BLaER1 (cell line): Measurements from ENCODE around the gene MYO1B.

Source experiments
- H3K27ac ChIP-seq: shearing (Covaris generic); formaldehyde crosslinking; 2 replicates; pipeline ENCODE4 v1.8.1; 2022
- H3K27me3 ChIP-seq: shearing (Covaris generic); formaldehyde crosslinking; 2 replicates; pipeline ENCODE4 v1.8.1; 2022
- H3K36me3 ChIP-seq: shearing (Covaris generic); formaldehyde crosslinking; 2 replicates; pipeline ENCODE4 v1.8.1; 2022
- H3K4me1 ChIP-seq: shearing (Covaris generic); formaldehyde crosslinking; 2 replicates; pipeline ENCODE4 v1.8.1; 2022
- H3K4me2 ChIP-seq: shearing (Covaris generic); formaldehyde crosslinking; 2 replicates; pipeline ENCODE4 v1.8.1; 2022
- H3K4me3 ChIP-seq: shearing (Covaris generic); formaldehyde crosslinking; 2 replicates; pipeline ENCODE4 v1.8.1; 2022
- H3K9ac ChIP-seq: shearing (Covaris generic); formaldehyde crosslinking; 2 replicates; pipeline ENCODE4 v1.8.1; 2022
- H3K9me3 ChIP-seq: shearing (Covaris generic); formaldehyde crosslinking; 2 replicates; pipeline ENCODE4 v1.8.1; 2022
- H4K20me1 ChIP-seq: shearing (Covaris generic); formaldehyde crosslinking; 2 replicates; pipeline ENCODE4 v1.8.1; 2022
- Cebpa-rat ChIP-seq: shearing (Covaris generic); IDR thresholded peaks from 2 replicates; pipeline ENCODE4 v1.8.1; 2022

The MYO1B gene

DNA sequence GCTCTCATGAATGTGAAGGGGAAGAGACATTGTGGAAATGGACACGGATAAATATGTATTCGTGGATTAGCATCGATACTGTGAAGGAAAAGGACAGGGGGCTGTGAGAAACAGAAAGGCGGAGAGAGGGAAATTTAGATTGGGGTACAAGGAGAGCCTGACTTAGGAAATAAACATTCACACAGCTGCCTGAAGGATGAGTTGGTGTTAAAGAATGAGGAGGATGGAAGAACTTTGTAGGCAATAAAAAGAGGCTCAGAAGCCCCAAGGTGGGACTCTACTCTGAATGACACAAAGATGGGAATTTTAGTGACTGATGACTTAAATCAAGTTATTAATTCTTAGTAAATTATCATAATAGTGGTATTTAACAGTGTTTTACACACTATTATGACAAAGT is 10.1 kb downstream of the MYO1B start:
- Histone ChIP-seq H3K9me3 (no peaks in the 10 kb centered on the region), H4K20me1 (peaks cover 92% of the 10 kb centered on the region), H3K36me3 (peaks cover 5% of the 10 kb centered on the region; the same call in 1 of the 2 replicates), H3K27ac (no peak overlapping the region), H3K27me3 (no peaks in the 10 kb centered on the region), H3K4me2 (no peak overlapping the region), H3K9ac (no peak overlapping the region), H3K4me1 (0 out of 2 replicates have a peak, but pooled peaks cover 7% of the 10 kb centered on the region), H3K4me3 (no peak overlapping the region)
- TF ChIP-seq Cebpa-rat: no peak

DNA sequence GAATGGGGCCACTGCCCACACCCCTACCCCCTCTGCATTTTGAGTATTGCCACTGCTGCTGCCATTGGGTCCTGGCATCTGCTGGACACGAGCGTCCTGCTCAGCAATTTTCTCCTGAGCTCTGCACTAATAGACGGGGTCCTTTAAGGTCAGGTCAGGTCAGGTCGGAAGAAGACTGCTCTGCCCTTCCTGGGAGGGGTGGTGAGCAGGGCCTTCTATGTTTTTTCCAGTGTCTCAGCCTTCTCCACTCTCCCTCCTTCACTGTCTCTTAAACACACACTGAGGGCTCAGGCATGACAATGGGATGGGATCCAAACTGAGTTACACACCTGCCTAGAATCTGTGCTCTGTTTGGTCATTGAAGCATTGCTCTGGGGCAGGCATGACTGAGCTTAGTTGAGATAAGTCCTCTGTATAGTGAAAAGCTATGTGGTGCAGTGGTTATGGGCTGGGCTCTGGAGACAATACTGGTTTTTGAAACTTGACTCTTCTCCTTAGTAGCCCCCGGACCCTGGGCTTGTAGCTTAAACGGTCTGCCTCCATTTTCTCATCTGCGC is 10.6 kb downstream of the MYO1B start:
- no peak overlapping the region for H3K27ac ChIP-seq
- H4K20me1 ChIP-seq: peaks cover 92% of the 10 kb centered on the region
- no peaks in the 10 kb centered on the region for H3K9me3 ChIP-seq
- H3K27me3 ChIP-seq: no peaks in the 10 kb centered on the region
- peaks cover 2% of the 10 kb centered on the region; the same call in 1 of the 2 replicates for H3K36me3 ChIP-seq
- 0 out of 2 replicates have a peak, but pooled peaks cover 7% of the 10 kb centered on the region for H3K4me1 ChIP-seq
- H3K4me2 ChIP-seq: no peak overlapping the region
- no peak for TF ChIP-seq Cebpa-rat
- no peak overlapping the region for H3K9ac ChIP-seq
- H3K4me3 ChIP-seq: no peak overlapping the region

DNA sequence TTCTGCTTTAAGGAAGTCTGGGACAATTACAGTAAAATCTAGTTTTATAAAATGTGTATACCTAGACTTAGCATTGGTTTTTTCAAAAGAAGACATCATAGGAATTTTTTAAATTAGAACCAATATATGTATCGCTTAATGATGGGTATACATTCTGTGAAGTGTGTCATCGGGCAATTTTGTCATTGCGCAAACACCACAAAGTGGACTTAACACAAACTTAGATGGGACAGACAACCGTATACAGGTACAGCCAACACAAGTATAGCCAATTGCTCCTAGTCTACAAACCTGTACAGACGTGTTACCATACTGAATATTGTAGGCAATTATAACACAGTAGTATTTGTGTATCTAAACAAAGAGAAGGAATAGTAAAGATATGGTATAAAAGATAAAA is 12.7 kb downstream of the MYO1B start:
- Histone ChIP-seq H3K4me1 (0 out of 2 replicates have a peak, but pooled peaks cover 7% of the 10 kb centered on the region), H3K4me3 (no peak overlapping the region), H3K27ac (no peak overlapping the region), H3K36me3 (no peaks in the 10 kb centered on the region), H3K9ac (no peak overlapping the region), H3K9me3 (no peaks in the 10 kb centered on the region), H3K4me2 (no peak overlapping the region), H3K27me3 (no peaks in the 10 kb centered on the region), H4K20me1 (peaks cover 92% of the 10 kb centered on the region)
- no peak for TF ChIP-seq Cebpa-rat

DNA sequence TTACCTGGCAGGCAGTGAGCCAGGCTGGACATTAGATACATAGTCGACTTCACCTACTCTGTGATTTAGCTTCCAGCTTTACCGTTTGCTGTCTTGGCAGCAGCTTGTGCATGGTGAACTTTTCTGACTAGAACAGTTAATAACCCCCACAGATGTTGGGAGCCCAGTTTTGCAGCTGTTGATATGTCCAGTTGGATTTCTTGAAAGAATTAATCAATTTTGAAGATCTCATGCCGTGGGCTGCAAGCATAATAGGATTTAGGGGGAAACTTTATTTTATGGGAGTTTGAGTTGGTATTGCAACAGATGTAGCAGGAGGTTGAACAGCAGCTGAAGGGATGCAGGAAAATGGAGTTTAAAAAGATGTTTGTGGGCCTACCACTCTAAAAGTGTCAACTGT is 13.8 kb downstream of the MYO1B start:
- no peak overlapping the region for H3K27ac ChIP-seq
- no peaks in the 10 kb centered on the region for H3K27me3 ChIP-seq
- no peak overlapping the region for H3K4me3 ChIP-seq
- H3K9ac ChIP-seq: no peak overlapping the region
- no peak for TF ChIP-seq Cebpa-rat
- no peaks in the 10 kb centered on the region for H3K36me3 ChIP-seq
- H3K9me3 ChIP-seq: no peaks in the 10 kb centered on the region
- no peak overlapping the region for H3K4me2 ChIP-seq
- 0 out of 2 replicates have a peak, but pooled peaks cover 7% of the 10 kb centered on the region for H3K4me1 ChIP-seq
- H4K20me1 ChIP-seq: peaks cover 88% of the 10 kb centered on the region

DNA sequence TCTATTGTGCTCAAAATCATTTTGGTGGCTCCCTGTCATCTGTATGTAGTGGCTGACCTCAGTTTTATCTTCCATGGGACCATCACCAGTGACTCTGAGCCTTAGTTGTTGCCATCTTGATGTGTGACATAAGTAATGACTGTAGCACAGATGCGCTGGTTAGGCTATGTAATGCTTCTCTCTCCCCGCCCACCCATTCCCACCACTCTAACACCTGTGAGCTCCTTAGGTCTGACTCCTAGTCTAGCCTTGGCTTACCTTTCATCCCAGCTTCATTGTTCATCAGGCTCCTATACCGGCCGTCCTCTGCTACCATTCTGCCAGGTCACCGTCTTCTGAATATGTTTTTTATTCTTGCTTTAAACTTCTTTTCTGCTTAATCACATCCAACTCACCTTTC is 17.2 kb downstream of the MYO1B start:
- Histone ChIP-seq H3K27ac (no peak overlapping the region), H4K20me1 (peaks cover 75% of the 10 kb centered on the region), H3K4me2 (no peak overlapping the region), H3K27me3 (no peaks in the 10 kb centered on the region), H3K9ac (no peak overlapping the region), H3K9me3 (peaks cover 4% of the 10 kb centered on the region; the same call in 1 of the 2 replicates), H3K4me1 (no peaks in the 10 kb centered on the region), H3K4me3 (no peak overlapping the region), H3K36me3 (0 out of 2 replicates have a peak, but pooled peaks cover under 1% of the 10 kb centered on the region)
- no peak for TF ChIP-seq Cebpa-rat

DNA sequence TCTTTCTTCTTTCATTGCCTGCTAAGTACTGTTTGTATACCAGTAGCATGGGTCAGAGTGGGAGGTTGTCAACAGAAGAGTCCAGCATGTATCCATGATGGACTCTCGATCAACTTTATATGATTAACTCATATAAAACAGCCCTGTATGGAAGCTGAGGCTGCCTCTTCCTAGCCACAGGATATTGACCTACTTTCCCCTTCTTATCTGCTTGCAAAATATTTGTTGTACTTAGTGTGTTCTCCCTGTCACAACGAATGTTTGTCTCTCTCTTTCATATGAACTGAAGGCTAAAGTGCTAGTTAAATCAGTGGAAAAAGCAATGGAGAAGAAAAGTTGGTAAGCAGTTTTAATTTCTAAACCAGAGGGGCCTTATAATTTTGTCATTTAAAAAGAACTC is 17.8 kb downstream of the MYO1B start:
- no peaks in the 10 kb centered on the region for H3K4me1 ChIP-seq
- no peak overlapping the region for H3K27ac ChIP-seq
- H3K36me3 ChIP-seq: peaks cover 6% of the 10 kb centered on the region; the same call in 1 of the 2 replicates
- H4K20me1 ChIP-seq: peaks cover 73% of the 10 kb centered on the region
- no peak for TF ChIP-seq Cebpa-rat
- no peak overlapping the region for H3K4me2 ChIP-seq
- peaks cover 5% of the 10 kb centered on the region; the same call in 1 of the 2 replicates for H3K9me3 ChIP-seq
- H3K4me3 ChIP-seq: no peak overlapping the region
- H3K27me3 ChIP-seq: no peaks in the 10 kb centered on the region
- no peak overlapping the region for H3K9ac ChIP-seq

- Histone ChIP-seq H4K20me1 (peaks cover 73% of the 10 kb centered on the region), H3K27ac (no peak overlapping the region), H3K36me3 (peaks cover 19% of the 10 kb centered on the region; the same call in 1 of the 2 replicates), H3K4me2 (no peak overlapping the region), H3K27me3 (no peaks in the 10 kb centered on the region), H3K9ac (no peak overlapping the region), H3K9me3 (peaks cover 20% of the 10 kb centered on the region), H3K4me3 (no peak overlapping the region), H3K4me1 (no peaks in the 10 kb centered on the region)
- no peak for TF ChIP-seq Cebpa-rat
Observed at GRCh38 chr2:191264647-191265081, 19.5 kb downstream of the MYO1B start.

- no peak overlapping the region for H3K4me3 ChIP-seq
- H3K4me1 ChIP-seq: no peaks in the 10 kb centered on the region
- TF ChIP-seq Cebpa-rat: no peak
- peaks cover 20% of the 10 kb centered on the region for H3K9me3 ChIP-seq
- H3K36me3 ChIP-seq: peaks cover 19% of the 10 kb centered on the region; the same call in 1 of the 2 replicates
- H4K20me1 ChIP-seq: peaks cover 71% of the 10 kb centered on the region
- H3K27ac ChIP-seq: no peak overlapping the region
- H3K27me3 ChIP-seq: no peaks in the 10 kb centered on the region
- H3K4me2 ChIP-seq: no peak overlapping the region
- H3K9ac ChIP-seq: no peak overlapping the region
Observed at GRCh38 chr2:191265311-191266170, 20.3 kb downstream of the MYO1B start.

DNA sequence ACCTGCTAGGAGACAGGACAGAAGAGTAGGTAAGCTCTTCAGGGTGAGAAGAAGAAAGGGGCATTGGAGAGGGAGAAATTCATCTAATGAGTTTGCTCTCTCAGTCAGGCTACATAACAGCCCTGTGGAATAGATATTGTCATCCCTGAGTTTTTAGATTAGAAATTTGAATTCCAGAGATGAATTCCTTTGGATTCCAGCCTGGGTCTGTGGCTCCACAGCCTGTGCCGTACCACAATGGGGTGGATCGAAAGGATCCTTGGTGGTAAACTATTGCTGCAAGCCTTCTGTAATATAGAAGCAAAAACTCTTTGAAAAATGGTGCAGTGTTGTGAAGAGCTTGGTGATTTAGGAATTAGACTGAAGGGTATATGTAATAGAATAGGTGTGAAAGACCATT is 21.0 kb downstream of the MYO1B start:
- peaks cover 19% of the 10 kb centered on the region; the same call in 1 of the 2 replicates for H3K36me3 ChIP-seq
- no peak overlapping the region for H3K27ac ChIP-seq
- no peaks in the 10 kb centered on the region for H3K27me3 ChIP-seq
- peaks cover 20% of the 10 kb centered on the region for H3K9me3 ChIP-seq
- H4K20me1 ChIP-seq: peaks cover 71% of the 10 kb centered on the region
- no peak for TF ChIP-seq Cebpa-rat
- H3K4me1 ChIP-seq: no peaks in the 10 kb centered on the region
- H3K4me3 ChIP-seq: no peak overlapping the region
- H3K9ac ChIP-seq: no peak overlapping the region
- H3K4me2 ChIP-seq: no peak overlapping the region

DNA sequence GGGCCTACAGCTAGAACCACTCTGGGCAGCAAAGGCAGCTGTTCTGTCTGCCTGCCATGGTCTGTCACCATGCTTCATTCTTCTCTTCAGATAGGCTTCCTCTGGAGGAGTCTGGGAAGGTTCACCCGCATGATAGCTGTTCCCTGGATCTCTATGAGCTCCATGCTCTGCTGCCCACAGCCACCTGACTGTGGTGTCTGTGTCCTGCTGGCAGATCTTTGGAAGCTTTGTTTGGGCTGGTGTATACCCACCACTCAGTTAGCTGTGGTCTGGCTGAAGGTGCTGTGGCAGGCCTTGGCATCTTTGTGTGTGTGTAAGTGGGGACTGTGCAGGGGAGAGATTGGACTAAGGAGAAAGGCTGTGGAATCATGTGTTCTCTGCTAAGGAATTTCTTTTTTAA is 23.4 kb downstream of the MYO1B start:
- Histone ChIP-seq H3K36me3 (peaks cover 19% of the 10 kb centered on the region; the same call in 1 of the 2 replicates), H3K4me1 (peaks cover 4% of the 10 kb centered on the region), H3K27me3 (no peaks in the 10 kb centered on the region), H3K9me3 (peaks cover 20% of the 10 kb centered on the region), H3K9ac (no peak overlapping the region), H3K4me3 (no peak overlapping the region), H4K20me1 (peaks cover 70% of the 10 kb centered on the region), H3K27ac (no peak overlapping the region), H3K4me2 (no peak overlapping the region)
- no peak for TF ChIP-seq Cebpa-rat
